Measurements from ENCODE around the gene OR3A2.
"Not testable (repeated sequence)": the region's sequence is repeated elsewhere in the genome, so short reads cannot be mapped to it uniquely, and the experiment has no call there.

Gene OR3A2

DNA sequence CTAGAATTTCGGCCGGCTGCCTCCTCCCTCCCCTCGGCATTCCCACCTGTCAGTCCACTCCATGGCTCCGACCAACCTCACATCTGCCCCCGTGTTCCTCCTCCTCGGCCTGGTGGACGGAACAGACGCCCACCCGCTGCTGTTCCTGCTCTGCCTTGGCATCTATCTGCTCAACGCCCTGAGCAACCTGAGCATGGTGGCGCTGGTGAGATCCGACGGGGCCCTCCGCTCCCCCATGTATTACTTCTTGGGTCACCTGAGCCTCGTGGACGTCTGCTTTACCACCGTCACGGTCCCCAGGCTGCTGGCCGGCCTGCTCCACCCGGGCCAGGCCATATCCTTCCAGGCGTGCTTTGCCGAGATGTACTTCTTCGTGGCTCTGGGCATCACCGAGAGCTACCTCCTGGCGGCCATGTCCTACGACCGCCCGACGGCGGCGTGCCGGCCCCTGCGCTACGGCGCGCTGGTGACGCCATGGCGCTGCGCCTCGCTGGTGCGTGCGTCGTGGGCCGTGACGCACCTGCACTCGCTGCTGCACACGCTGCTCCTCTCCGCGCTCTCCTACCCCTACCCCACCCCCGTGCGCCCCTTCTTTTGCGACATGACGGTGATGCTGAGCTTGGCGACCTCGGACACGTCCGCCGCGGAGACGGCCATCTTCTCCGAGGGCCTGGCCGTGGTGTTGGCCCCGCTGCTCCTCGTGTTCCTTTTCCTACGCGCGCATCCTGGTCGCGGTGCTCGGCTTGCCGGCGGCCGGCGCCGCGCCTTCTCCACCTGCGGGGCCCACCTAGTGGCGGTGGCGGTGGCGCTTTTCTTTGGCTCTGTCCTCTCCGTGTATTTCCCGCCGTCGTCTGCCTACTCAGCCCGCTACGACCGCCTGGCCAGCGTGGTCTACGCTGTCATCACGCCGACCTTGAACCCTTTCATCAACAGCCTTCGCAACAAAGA is at the start of gene OR3A2:
Gene OR3A2 (minus strand): TSS at position 440 of the 948 bp plus-strand sequence.
- DNase-seq, result no peak
- Mint-ChIP-seq H3K36me3 (ENCODE audit: low read depth) (no peaks in the 10 kb centered on the region), H3K4me1 (no peaks in the 10 kb centered on the region), H3K4me3 (no peak within 1 kb of the TSS), H3K27ac (no peak within 1 kb of the TSS), H3K27me3 (ENCODE audit: low read depth, poor library complexity) (peaks cover 2% of the 10 kb centered on the region), H3K9me3 (peaks cover 77% of the 10 kb centered on the region)
- TF ChIP-seq, protein P1, sequence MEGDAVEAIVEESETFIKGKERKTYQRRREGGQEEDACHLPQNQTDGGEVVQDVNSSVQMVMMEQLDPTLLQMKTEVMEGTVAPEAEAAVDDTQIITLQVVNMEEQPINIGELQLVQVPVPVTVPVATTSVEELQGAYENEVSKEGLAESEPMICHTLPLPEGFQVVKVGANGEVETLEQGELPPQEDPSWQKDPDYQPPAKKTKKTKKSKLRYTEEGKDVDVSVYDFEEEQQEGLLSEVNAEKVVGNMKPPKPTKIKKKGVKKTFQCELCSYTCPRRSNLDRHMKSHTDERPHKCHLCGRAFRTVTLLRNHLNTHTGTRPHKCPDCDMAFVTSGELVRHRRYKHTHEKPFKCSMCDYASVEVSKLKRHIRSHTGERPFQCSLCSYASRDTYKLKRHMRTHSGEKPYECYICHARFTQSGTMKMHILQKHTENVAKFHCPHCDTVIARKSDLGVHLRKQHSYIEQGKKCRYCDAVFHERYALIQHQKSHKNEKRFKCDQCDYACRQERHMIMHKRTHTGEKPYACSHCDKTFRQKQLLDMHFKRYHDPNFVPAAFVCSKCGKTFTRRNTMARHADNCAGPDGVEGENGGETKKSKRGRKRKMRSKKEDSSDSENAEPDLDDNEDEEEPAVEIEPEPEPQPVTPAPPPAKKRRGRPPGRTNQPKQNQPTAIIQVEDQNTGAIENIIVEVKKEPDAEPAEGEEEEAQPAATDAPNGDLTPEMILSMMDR (IDR thresholded peaks at IDR 0.05), result no peak

DNA sequence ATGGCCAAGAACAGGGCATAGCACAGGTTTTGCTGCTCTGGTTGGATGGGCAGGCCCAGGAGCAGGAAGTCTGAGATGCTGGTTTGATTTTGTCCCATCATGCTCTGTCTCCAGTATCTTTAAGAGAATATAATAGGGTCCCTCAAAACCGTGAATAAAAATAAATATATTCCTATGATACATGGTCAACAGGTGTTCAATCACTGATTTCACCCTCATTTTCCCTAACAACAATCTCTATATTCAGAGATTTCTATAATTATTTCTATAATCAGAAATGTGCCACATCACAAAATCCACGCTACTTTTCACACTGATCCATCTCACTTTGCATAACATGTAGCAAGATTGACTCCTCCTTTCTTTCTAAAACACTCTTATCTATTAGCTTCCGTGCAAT is 47.6 kb upstream of the OR3A2 start, which contains the start of gene OR1E2:
Gene OR1E2 (minus strand): TSS at position 101 of the 400 bp plus-strand sequence. CDS start 0 bp downstream, at position 101.
- peaks cover 26% of the 10 kb centered on the region for H3K9me3 Mint-ChIP-seq
- no peak within 1 kb of the TSS for H3K27ac Mint-ChIP-seq
- no peak within 1 kb of the TSS for H3K4me3 Mint-ChIP-seq
- DNase-seq, result no peak
- H3K4me1 Mint-ChIP-seq, result no peaks in the 10 kb centered on the region
- TF ChIP-seq, protein P1 (IDR thresholded peaks at IDR 0.05), result no peak
- H3K36me3 Mint-ChIP-seq (ENCODE audit: low read depth), result no peaks in the 10 kb centered on the region
- H3K27me3 Mint-ChIP-seq (ENCODE audit: low read depth, poor library complexity), result peaks cover 10% of the 10 kb centered on the region

DNA sequence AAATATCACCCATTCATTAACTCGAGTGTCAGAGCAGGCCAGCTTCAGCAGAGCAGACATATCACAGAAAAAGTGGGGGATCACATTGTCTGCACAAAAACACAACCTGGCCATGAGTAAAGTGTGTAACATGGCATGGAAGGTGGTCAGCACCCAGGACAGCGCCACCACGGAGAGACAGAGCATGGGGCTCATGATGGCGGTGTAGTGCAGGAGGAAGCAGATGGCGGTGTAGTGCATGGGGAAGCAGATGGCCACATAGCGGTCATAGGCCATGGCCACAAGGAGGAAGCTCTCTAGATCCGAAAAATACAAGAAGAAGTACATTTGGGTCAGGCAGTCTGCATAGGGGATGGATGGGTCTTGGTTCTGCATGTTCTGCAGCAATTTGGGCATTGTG is 47.1 kb upstream of the OR3A2 start:
- H3K4me3 Mint-ChIP-seq; H3K27ac Mint-ChIP-seq; H3K4me1 Mint-ChIP-seq; H3K36me3 Mint-ChIP-seq (ENCODE audit: low read depth): not testable (repeated sequence)
- peak; percentile 58 for DNase-seq
- H3K9me3 Mint-ChIP-seq, result peaks cover 32% of the 10 kb centered on the region
- peaks cover 14% of the 10 kb centered on the region for H3K27me3 Mint-ChIP-seq (ENCODE audit: low read depth, poor library complexity)

DNA sequence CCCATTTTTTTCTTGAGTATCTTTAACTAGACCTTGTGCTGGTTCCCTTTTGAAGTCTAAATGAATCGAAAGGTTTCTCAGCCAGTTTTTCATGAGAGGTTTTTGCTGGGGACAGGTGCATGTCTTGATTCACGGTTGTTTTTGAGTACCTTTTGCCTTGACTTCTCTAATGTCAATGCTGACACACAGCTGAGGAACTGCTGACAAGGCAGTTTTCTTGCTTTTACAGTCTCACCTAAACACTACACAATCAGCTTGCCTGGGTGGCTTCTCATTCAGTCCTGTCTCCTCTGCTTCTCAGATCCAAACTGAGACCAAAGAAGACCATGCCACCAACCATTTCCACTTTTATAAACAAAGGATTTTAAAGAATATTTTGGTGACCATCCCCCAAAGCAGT is 32.1 kb upstream of the OR3A2 start:
- Mint-ChIP-seq H3K4me1 (no peaks in the 10 kb centered on the region), H3K9me3 (peaks cover 37% of the 10 kb centered on the region)

DNA sequence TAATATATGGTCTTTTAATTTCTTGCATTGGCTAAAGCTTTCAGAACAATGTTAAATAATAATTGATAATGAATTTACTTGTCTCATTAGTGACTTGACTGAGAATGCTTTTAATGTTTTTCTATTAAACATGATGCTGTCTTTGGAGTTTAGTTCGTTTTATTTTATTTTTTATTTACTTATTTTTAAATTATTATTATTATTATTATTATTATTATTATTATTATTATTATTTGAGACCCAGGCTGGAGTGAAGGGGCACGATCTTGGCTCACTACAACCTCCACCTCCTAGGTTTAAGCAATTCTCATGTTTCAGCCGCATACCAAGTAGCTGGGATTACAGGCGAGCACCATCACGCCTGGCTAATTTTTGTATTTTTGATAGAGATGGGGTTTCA is 29.5 kb upstream of the OR3A2 start:
- Mint-ChIP-seq H3K9me3 (peaks cover 46% of the 10 kb centered on the region), H3K27ac (no peak overlapping the region), H3K4me1 (no peaks in the 10 kb centered on the region), H3K4me3 (no peak overlapping the region), H3K27me3 (ENCODE audit: low read depth, poor library complexity) (no peaks in the 10 kb centered on the region), H3K36me3 (ENCODE audit: low read depth) (no peaks in the 10 kb centered on the region)
- TF ChIP-seq, protein P1 (IDR thresholded peaks at IDR 0.05), result no peak
- DNase-seq, result no peak

More for the DNA sequence above, 32.1 kb upstream of the OR3A2 start:
- DNase-seq, result no peak
- Mint-ChIP-seq H3K27ac (no peak overlapping the region), H3K27me3 (ENCODE audit: low read depth, poor library complexity) (no peaks in the 10 kb centered on the region), H3K36me3 (ENCODE audit: low read depth) (no peaks in the 10 kb centered on the region), H3K4me3 (no peak overlapping the region)
- TF ChIP-seq, protein P1 (IDR thresholded peaks at IDR 0.05), result no peak

DNA sequence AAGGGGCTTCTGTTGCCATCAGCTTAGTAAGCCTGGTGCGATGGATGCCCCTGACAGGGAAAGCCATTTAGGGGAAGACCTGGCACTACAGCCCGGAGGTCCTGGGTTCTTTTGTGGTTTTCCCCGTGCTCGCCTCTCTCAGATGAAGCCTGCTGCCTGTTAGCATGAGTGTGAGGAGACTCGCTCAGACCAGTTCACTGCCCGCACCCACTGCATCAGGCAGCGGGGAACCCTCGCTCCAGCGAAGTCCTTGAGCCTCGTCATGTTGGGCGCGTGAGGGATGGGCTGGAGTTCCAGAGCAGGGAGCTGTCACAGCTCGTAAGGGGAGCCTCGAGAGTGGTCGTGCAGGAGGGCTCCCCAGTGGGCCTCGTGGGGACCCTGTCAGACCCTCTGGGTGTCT is 26.1 kb upstream of the OR3A2 start:
- H3K27ac Mint-ChIP-seq; DNase-seq; H3K4me3 Mint-ChIP-seq; H3K4me1 Mint-ChIP-seq; H3K27me3 Mint-ChIP-seq (ENCODE audit: low read depth, poor library complexity); H3K36me3 Mint-ChIP-seq (ENCODE audit: low read depth): not testable (repeated sequence)
- peaks cover 55% of the 10 kb centered on the region for H3K9me3 Mint-ChIP-seq

DNA sequence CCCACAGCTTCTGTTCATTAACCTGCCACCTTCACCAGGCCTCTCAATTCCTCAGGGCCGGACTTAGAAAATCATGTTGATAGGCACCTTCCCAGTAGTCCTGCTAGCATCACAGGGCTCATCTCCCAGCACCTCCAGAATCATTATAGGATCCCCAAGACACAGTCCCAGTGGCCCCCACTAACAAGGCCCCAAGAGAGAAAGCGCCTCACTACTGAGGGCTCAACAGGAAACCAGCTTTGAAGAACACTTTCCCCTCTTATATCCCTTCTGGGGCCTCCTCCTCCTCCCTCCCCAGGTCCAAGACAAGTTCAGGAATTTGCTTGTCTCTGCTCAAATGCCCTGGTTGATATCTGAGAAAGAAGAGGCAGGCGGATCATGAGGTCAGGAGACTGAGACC is 25.0 kb upstream of the OR3A2 start, which contains the start of gene OR3A3:
Gene OR3A3 (plus strand): TSS at position 301 of the 400 bp plus-strand sequence.
- Mint-ChIP-seq H3K27me3 (ENCODE audit: low read depth, poor library complexity) (no peaks in the 10 kb centered on the region), H3K27ac (no peak within 1 kb of the TSS), H3K36me3 (ENCODE audit: low read depth) (no peaks in the 10 kb centered on the region), H3K4me3 (no peak within 1 kb of the TSS), H3K9me3 (peaks cover 65% of the 10 kb centered on the region), H3K4me1 (no peaks in the 10 kb centered on the region)
- DNase-seq, result no peak
- TF ChIP-seq, protein P1 (IDR thresholded peaks at IDR 0.05), result no peak

DNA sequence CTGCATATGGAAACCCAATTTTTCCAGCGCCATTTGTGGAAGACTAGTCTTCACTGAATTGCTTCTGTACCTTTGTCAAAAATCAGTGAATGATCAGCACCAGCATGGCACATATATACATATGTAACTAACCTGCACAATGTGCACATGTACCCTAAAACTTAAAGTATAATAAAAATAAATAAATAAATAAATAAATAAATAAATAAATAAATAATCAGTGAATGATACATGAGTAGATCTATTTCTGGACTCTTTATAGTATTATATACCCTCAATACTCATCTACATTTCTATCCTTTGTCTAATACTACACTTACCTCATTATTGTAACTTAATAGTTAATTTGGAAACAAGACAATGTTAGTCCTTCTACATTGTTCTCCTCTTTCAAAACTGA is 17.7 kb upstream of the OR3A2 start:
- H3K27me3 Mint-ChIP-seq (ENCODE audit: low read depth, poor library complexity); DNase-seq; H3K36me3 Mint-ChIP-seq (ENCODE audit: low read depth); H3K4me1 Mint-ChIP-seq; H3K4me3 Mint-ChIP-seq; H3K27ac Mint-ChIP-seq: not testable (repeated sequence)
- peaks cover 67% of the 10 kb centered on the region for H3K9me3 Mint-ChIP-seq
